Activated CD8-positive, alpha-beta memory T cell treated with anti-CD3 and anti-CD28 coated beads for 48 hours (primary cell): ENCODE measurements around the gene CACNG3.
"Not testable (repeated sequence)": the region's sequence is repeated elsewhere in the genome, so short reads cannot be mapped to it uniquely, and the experiment has no call there.

Experiments
- DNase-seq, 3 experiments: peaks; one replicate each; pipeline ENCODE4 v3.0.0-alpha.2; 2020; ENCODE audit warnings: low read depth in 2 of 3, low spot score in 2 of 3

The CACNG3 gene

GRCh38 chr16:24332178-24332577 is 76.0 kb downstream of the CACNG3 start:
- no peak for DNase-seq

- no peak for DNase-seq
These were observed 76.5 kb downstream of the CACNG3 start for GRCh38 chr16:24332582-24333090.

GRCh38 chr16:24336491-24336890 is 80.4 kb downstream of the CACNG3 start:
- no peak for DNase-seq

GRCh38 chr16:24337013-24337412 is 80.9 kb downstream of the CACNG3 start:
- no peak for DNase-seq

- not testable (repeated sequence) for DNase-seq
These were observed 87.7 kb downstream of the CACNG3 start for GRCh38 chr16:24343829-24344228.

- DNase-seq, result no peak
These were observed 88.6 kb downstream of the CACNG3 start for GRCh38 chr16:24344784-24345183.

- no peak for DNase-seq
These were observed 89.6 kb downstream of the CACNG3 start for GRCh38 chr16:24345704-24346103.

- DNase-seq, result no peak
These were observed 90.6 kb downstream of the CACNG3 start for GRCh38 chr16:24346734-24347133.

- DNase-seq, result no peak
These were observed 91.4 kb downstream of the CACNG3 start for GRCh38 chr16:24347556-24347955.

- no peak for DNase-seq
These were observed 92.6 kb downstream of the CACNG3 start for GRCh38 chr16:24348545-24349290.

GRCh38 chr16:24349320-24349719 is 93.2 kb downstream of the CACNG3 start:
- no peak for DNase-seq

- no peak for DNase-seq
These were observed 96.6 kb downstream of the CACNG3 start for GRCh38 chr16:24352746-24353145.

GRCh38 chr16:24353622-24354021 is 97.5 kb downstream of the CACNG3 start:
- DNase-seq, result no peak

- DNase-seq, result no peak
These were observed 101.4 kb downstream of the CACNG3 start for GRCh38 chr16:24357511-24357910.

- no peak for DNase-seq
These were observed 102.0 kb downstream of the CACNG3 start for GRCh38 chr16:24358117-24358516.

- DNase-seq, result no peak
These were observed 103.4 kb downstream of the CACNG3 start for GRCh38 chr16:24359490-24359889.

GRCh38 chr16:24360936-24361335 is 104.8 kb downstream of the CACNG3 start:
- no peak for DNase-seq

- DNase-seq, result no peak
These were observed 108.5 kb downstream of the CACNG3 start for GRCh38 chr16:24364596-24364995.

GRCh38 chr16:24367186-24367710 is 111.1 kb downstream of the CACNG3 start:
- DNase-seq, result no peak

- DNase-seq, result no peak
These were observed 116.7 kb downstream of the CACNG3 start for GRCh38 chr16:24372824-24373223.

GRCh38 chr16:24378999-24379398 is 122.9 kb downstream of the CACNG3 start:
- no peak for DNase-seq

GRCh38 chr16:24381470-24382118 is 125.5 kb downstream of the CACNG3 start:
- no peak for DNase-seq
